Trophoblast cell (in vitro differentiated cells and primary cell): Measurements from ENCODE around the gene SPON1.

Source experiments
- DNase-seq, 2 donors: peaks; one replicate each; pipeline ENCODE4 v3.0.0-alpha.2; 2016
- H2AFZ ChIP-seq: 2 replicates; pipeline ENCODE4 v1.6.1; 2013; ENCODE audit warnings: low read length, moderate library complexity, mild to moderate bottlenecking; ENCODE audit not compliant: insufficient read depth, poor library complexity
- H2AK5ac ChIP-seq: 2 replicates; pipeline ENCODE4 v1.6.1; 2013; ENCODE audit warnings: mild to moderate bottlenecking, low read length
- H2BK120ac ChIP-seq: 2 replicates; pipeline ENCODE4 v1.6.1; 2013; ENCODE audit warnings: low read length, mild to moderate bottlenecking, moderate library complexity; ENCODE audit not compliant: insufficient read depth, poor library complexity
- H2BK12ac ChIP-seq: 2 replicates; pipeline ENCODE4 v1.6.1; 2013; ENCODE audit warnings: mild to moderate bottlenecking, low read length, moderate library complexity
- H2BK5ac ChIP-seq: 2 replicates; pipeline ENCODE4 v1.6.1; 2013; ENCODE audit warnings: low read length, low read depth, moderate library complexity, mild to moderate bottlenecking; ENCODE audit not compliant: poor library complexity
- H3K14ac ChIP-seq: 2 replicates; pipeline ENCODE4 v1.6.1; 2013; ENCODE audit warnings: mild to moderate bottlenecking, low read length
- H3K18ac ChIP-seq: 2 replicates; pipeline ENCODE4 v1.6.1; 2013; ENCODE audit warnings: mild to moderate bottlenecking, low read length
- H3K23ac ChIP-seq: 2 replicates; pipeline ENCODE4 v1.6.1; 2013; ENCODE audit warnings: low read length
- H3K27ac ChIP-seq: 2 replicates; pipeline ENCODE4 v1.5.1; 2013; ENCODE audit warnings: low read depth, mild to moderate bottlenecking, inconsistent platforms, low read length, moderate library complexity
- H3K27me3 ChIP-seq: 2 replicates; pipeline ENCODE4 v1.6.1; 2013; ENCODE audit warnings: inconsistent platforms, mild to moderate bottlenecking, low read length, moderate library complexity; ENCODE audit not compliant: insufficient read depth
- H3K36me3 ChIP-seq, 2 experiments: 1 replicate in 1 of 2; 2 replicates in 1 of 2; pipeline ENCODE4 v1.6.1; 2013; ENCODE audit warnings: low read length in 2 of 2, mild to moderate bottlenecking in 2 of 2, moderate library complexity in 1 of 2; ENCODE audit not compliant: insufficient read depth in 2 of 2, control insufficient read depth in 1 of 2
- H3K4ac ChIP-seq: 2 replicates; pipeline ENCODE4 v1.6.1; 2013; ENCODE audit warnings: low read depth, mild to moderate bottlenecking, low read length, moderate library complexity
- H3K4me1 ChIP-seq, 2 experiments: 1 replicate in 1 of 2; 2 replicates in 1 of 2; pipeline ENCODE4 v1.6.1; 2013; ENCODE audit warnings: low read length in 2 of 2, mild to moderate bottlenecking in 2 of 2, moderate library complexity in 1 of 2; ENCODE audit not compliant: insufficient read depth in 2 of 2, control insufficient read depth in 1 of 2
- H3K4me2 ChIP-seq: 2 replicates; pipeline ENCODE4 v1.6.1; 2013; ENCODE audit warnings: inconsistent platforms, mild to moderate bottlenecking, low read length, moderate library complexity
- H3K4me3 ChIP-seq: 2 replicates; pipeline ENCODE4 v1.5.1; 2013; ENCODE audit warnings: mild to moderate bottlenecking, low read depth, low read length, inconsistent platforms
- H3K79me1 ChIP-seq: one replicate; pipeline ENCODE4 v1.6.1; 2013; ENCODE audit warnings: low read length
- H3K79me2 ChIP-seq: 2 replicates; pipeline ENCODE4 v1.6.1; 2013; ENCODE audit warnings: low read length, mild to moderate bottlenecking; ENCODE audit not compliant: control insufficient read depth, insufficient read depth, poor library complexity
- H3K9ac ChIP-seq: 2 replicates; pipeline ENCODE4 v1.6.1; 2013; ENCODE audit warnings: mild to moderate bottlenecking, low read length
- H3K9me3 ChIP-seq: 2 replicates; pipeline ENCODE4 v1.6.1; 2013; ENCODE audit warnings: low read depth, mild to moderate bottlenecking, control low read depth, inconsistent platforms, low read length; ENCODE audit not compliant: insufficient read depth
- H4K12ac ChIP-seq: 2 replicates; pipeline ENCODE4 v1.6.1; 2013; ENCODE audit warnings: low read depth, mild to moderate bottlenecking, low read length, moderate library complexity
- H4K8ac ChIP-seq: 2 replicates; pipeline ENCODE4 v1.6.1; 2013; ENCODE audit warnings: low read depth, mild to moderate bottlenecking, low read length, moderate library complexity
- H4K91ac ChIP-seq: one replicate; pipeline ENCODE4 v1.6.1; 2013; ENCODE audit warnings: low read depth, mild to moderate bottlenecking, low read length, moderate library complexity
- WGBS: extraction: QIAGEN DNeasy Blood & Tissue Kit; methylation state at CpG from one replicate; pipeline ENCODE4 v1.1.7; 2013; ENCODE audit warnings: missing lambda C conversion rate; ENCODE audit not compliant: insufficient read length, insufficient coverage; ENCODE audit errors: extremely low coverage; 5-methylcytosine and 5-hydroxymethylcytosine counted together

SPON1 gene

GRCh38 chr11:14299921-14300320 is 337.4 kb downstream of the SPON1 start:
- no CpG with 5 or more reads among the region's 1 CpG for WGBS
- Histone ChIP-seq H3K9me3 (no peaks in the 10 kb centered on the region), H2AK5ac (no peak overlapping the region)

GRCh38 chr11:14300661-14301304 is 338.3 kb downstream of the SPON1 start:
- Histone ChIP-seq H3K4me2 (no peak overlapping the region), H2AK5ac (no peak overlapping the region), H3K4me1 (no peaks in the 10 kb centered on the region), H3K18ac (no peak overlapping the region), H2BK12ac (no peak overlapping the region), H4K91ac (no peak overlapping the region), H2AFZ (no peak overlapping the region), H3K79me1 (no peaks in the 10 kb centered on the region), H4K12ac (no peak overlapping the region), H3K14ac (no peak overlapping the region), H2BK5ac (no peak overlapping the region), H3K4ac (peak overlapping the region; percentile 40), H3K27ac (no peak overlapping the region), H3K27me3 (no peaks in the 10 kb centered on the region), H4K8ac (no peak overlapping the region), H3K4me3 (no peak overlapping the region), H3K23ac (no peak overlapping the region), H3K79me2 (peaks cover 9% of the 10 kb centered on the region), H3K9ac (no peak overlapping the region), H3K9me3 (no peaks in the 10 kb centered on the region), H2BK120ac (no peak overlapping the region), H3K36me3 (no peaks in the 10 kb centered on the region)
- DNase-seq: peak; percentile 50 to 76
- WGBS: no CpG with 5 or more reads among the region's 6 CpGs

More at GRCh38 chr11:14299921-14300320, 337.4 kb downstream of the SPON1 start:
- Histone ChIP-seq H3K23ac (peak overlapping the region; percentile 8), H3K9ac (no peak overlapping the region), H3K4me3 (no peak overlapping the region), H3K27ac (no peak overlapping the region), H4K12ac (no peak overlapping the region), H3K14ac (no peak overlapping the region), H4K8ac (no peak overlapping the region), H3K79me1 (no peaks in the 10 kb centered on the region), H3K4me2 (no peak overlapping the region), H2BK120ac (no peak overlapping the region), H4K91ac (no peak overlapping the region), H2BK12ac (no peak overlapping the region), H2BK5ac (no peak overlapping the region), H3K18ac (no peak overlapping the region), H3K79me2 (peaks cover 6% of the 10 kb centered on the region), H3K4me1 (no peaks in the 10 kb centered on the region), H3K4ac (peak overlapping the region; percentile 19), H3K27me3 (no peaks in the 10 kb centered on the region), H3K36me3 (no peaks in the 10 kb centered on the region), H2AFZ (no peak overlapping the region)
- DNase-seq: no peak

GRCh38 chr11:14304601-14305000 is 342.1 kb downstream of the SPON1 start:
- no peak overlapping the region for H4K12ac ChIP-seq
- H4K8ac ChIP-seq: no peak overlapping the region
- no peak overlapping the region for H2AFZ ChIP-seq
- H3K36me3 ChIP-seq: no peaks in the 10 kb centered on the region
- H3K27ac ChIP-seq: no peak overlapping the region
- peak overlapping the region; percentile 58 for H3K4ac ChIP-seq
- peaks cover 11% of the 10 kb centered on the region for H3K79me2 ChIP-seq
- no peaks in the 10 kb centered on the region for H3K27me3 ChIP-seq
- H3K4me3 ChIP-seq: no peak overlapping the region
- H4K91ac ChIP-seq: no peak overlapping the region
- no peak overlapping the region for H3K23ac ChIP-seq
- no peak overlapping the region for H3K14ac ChIP-seq
- no peak overlapping the region for H3K9ac ChIP-seq
- no peak overlapping the region for H2BK12ac ChIP-seq
- no peak for DNase-seq
- H2BK5ac ChIP-seq: no peak overlapping the region
- no peaks in the 10 kb centered on the region for H3K79me1 ChIP-seq
- no peaks in the 10 kb centered on the region for H3K4me1 ChIP-seq
- H2BK120ac ChIP-seq: no peak overlapping the region
- H3K4me2 ChIP-seq: no peak overlapping the region
- H3K9me3 ChIP-seq: no peaks in the 10 kb centered on the region
- H2AK5ac ChIP-seq: no peak overlapping the region
- no peak overlapping the region for H3K18ac ChIP-seq

- no peak overlapping the region for H3K14ac ChIP-seq
- no CpG with 5 or more reads among the region's 7 CpGs for WGBS
- H2AK5ac ChIP-seq: no peak overlapping the region
- no peak overlapping the region for H2BK5ac ChIP-seq
- H3K4me2 ChIP-seq: no peak overlapping the region
- no peak overlapping the region for H3K4me3 ChIP-seq
- H3K18ac ChIP-seq: no peak overlapping the region
- H2BK120ac ChIP-seq: no peak overlapping the region
- no peaks in the 10 kb centered on the region for H3K9me3 ChIP-seq
- no peaks in the 10 kb centered on the region for H3K79me1 ChIP-seq
- H4K12ac ChIP-seq: peak overlapping the region; percentile 22
- no peaks in the 10 kb centered on the region for H3K36me3 ChIP-seq
- H3K4ac ChIP-seq: no peak overlapping the region
- no peak overlapping the region for H4K91ac ChIP-seq
- no peak overlapping the region for H3K23ac ChIP-seq
- DNase-seq: no peak
- H3K4me1 ChIP-seq: no peaks in the 10 kb centered on the region
- H3K79me2 ChIP-seq: peaks cover 7% of the 10 kb centered on the region
- no peak overlapping the region for H3K27ac ChIP-seq
- H3K27me3 ChIP-seq: no peaks in the 10 kb centered on the region
- no peak overlapping the region for H2AFZ ChIP-seq
- H3K9ac ChIP-seq: no peak overlapping the region
- no peak overlapping the region for H4K8ac ChIP-seq
- H2BK12ac ChIP-seq: no peak overlapping the region
Measured at GRCh38 chr11:14305649-14306048, 343.1 kb downstream of the SPON1 start.
